ENCODE measurements around the gene EPX. TPM values are rescaled to one million over a fixed set of nuclear protein-coding genes. Genes with fewer than 3 reads are reported as not detected.

EPX gene
- total RNA-seq, 1 experiment from 2014 or later, result not detected

GRCh38 chr17:58165981-58166380 is 26.5 kb upstream of the EPX start:
- TF ChIP-seq CTCF (conservative IDR thresholded peaks at IDR 0.05), result no peak
- Histone ChIP-seq H2BK12ac (ENCODE audit: insufficient read length, low read depth, low read length) (no peak overlapping the region), H3T11ph (ENCODE audit: low read length) (no peak overlapping the region), H2AFZ (ENCODE audit: low read length) (no peak overlapping the region), H2BK15ac (ENCODE audit: low read depth, low read length) (no peak overlapping the region), H3K23me2 (ENCODE audit: insufficient read length, low read depth, low read length, poor library complexity, severe bottlenecking) (no peaks in the 10 kb centered on the region), H3K4me1 (ENCODE audit: insufficient read depth, low read length) (no peaks in the 10 kb centered on the region), H4K5ac (ENCODE audit: insufficient read length, low read depth, low read length) (no peak overlapping the region), H4K91ac (ENCODE audit: insufficient read length, low read depth, low read length) (no peak overlapping the region), H4K20me1 (ENCODE audit: control insufficient read depth, insufficient read depth, insufficient read length) (no peaks in the 10 kb centered on the region), H3K23ac (ENCODE audit: insufficient read length, low read depth, low read length) (no peak overlapping the region), H3K4me2 (ENCODE audit: insufficient read depth, insufficient read length, low read length) (no peak overlapping the region), H3K9me3 (ENCODE audit: control insufficient read depth, low read depth, low read length) (no peaks in the 10 kb centered on the region), H3K27me3 (ENCODE audit: insufficient read depth, low read length) (no peaks in the 10 kb centered on the region), H3K9ac (ENCODE audit: extremely low read depth, insufficient read length, low read length) (no peak overlapping the region), H3K4ac (ENCODE audit: low read depth, low read length) (no peak overlapping the region), H2AK5ac (ENCODE audit: insufficient read length, low read length) (no peak overlapping the region), H2BK20ac (ENCODE audit: low read depth, low read length, poor library complexity, severe bottlenecking) (no peak overlapping the region), H3K27ac (ENCODE audit: insufficient read length, low read depth, low read length) (no peak overlapping the region), H2BK120ac (ENCODE audit: low read depth, low read length, poor library complexity, severe bottlenecking) (no peak overlapping the region), H3K18ac (ENCODE audit: insufficient read length, low read depth, low read length) (no peak overlapping the region), H3K14ac (ENCODE audit: insufficient read depth, low read length) (no peak overlapping the region), H2BK5ac (ENCODE audit: insufficient read length, low read length) (no peak overlapping the region), H3K79me2 (ENCODE audit: insufficient read depth, low read length) (no peaks in the 10 kb centered on the region), H3K56ac (ENCODE audit: insufficient read length, low read depth, low read length) (no peak overlapping the region), H3K79me1 (ENCODE audit: insufficient read depth, low read depth, low read length, poor library complexity, severe bottlenecking) (no peaks in the 10 kb centered on the region), H4K8ac (replicated peaks; ENCODE audit: insufficient read length, low read depth, low read length) (no peak overlapping the region)
- H3K27ac Mint-ChIP-seq, result no peak overlapping the region
- H3K4me1 Mint-ChIP-seq, result no peaks in the 10 kb centered on the region
- DNase-seq, result no peak
- no CpG with 5 or more reads among the region's 2 CpGs for WGBS (ENCODE audit: extremely low coverage, insufficient read length, low lambda C conversion rate)
- no peaks in the 10 kb centered on the region for H3K36me3 Mint-ChIP-seq (ENCODE audit: insufficient read depth in 1 of 3, low read depth in 3 of 3)
- H3K4me3 Mint-ChIP-seq, result no peak overlapping the region
- peaks cover 0 to 3% of the 10 kb centered on the region in 2 experiments; a peak in 1 of 5 replicates for H3K9me3 Mint-ChIP-seq
- peaks cover 81% of the 10 kb centered on the region for H3K27me3 Mint-ChIP-seq (ENCODE audit: low read depth)

All from H9 (cell line).